IMR-90 (cell line): Measurements from ENCODE around the gene OR2W1. TPM values are rescaled to one million over a fixed set of nuclear protein-coding genes. Genes with fewer than 3 reads are reported as not detected.

Experiments used
- ATAC-seq: fragments of 200-7000 bp; cut with Tn5 transposase; 2 replicates; pipeline ENCODE4 v1.9.1; 2020; ENCODE audit warnings: low read depth, mild to moderate bottlenecking, moderate library complexity
- BruUV-seq: library from RNA; stranded (reverse); fragments of 400-500 nt; replicated peaks from 2 replicates; lab custom pipeline; 2021; lab: Mats Ljungman, UMichigan
- CTCF ChIA-PET: fragments of 300-600 bp; formaldehyde crosslinking; extraction: SDS; loops from one replicate; lab custom pipeline; 2021; ENCODE audit warnings: antibody characterized with exemption; lab: Yijun Ruan, JAX
- POLR2A ChIA-PET: fragments of 300-600 bp; sonication (Branson Sonifier 250); formaldehyde crosslinking; loops from one replicate; lab custom pipeline; 2022; ENCODE audit warnings: antibody characterized with exemption; ENCODE audit not compliant: unreplicated experiment; lab: Charles Lee
- DNase-seq: peaks from one replicate; pipeline ENCODE4 v3.0.0; 2013
- H2AFZ ChIP-seq: replicated peaks from 2 replicates; pipeline ENCODE3; 2013; ENCODE audit warnings: low read length, mild to moderate bottlenecking; ENCODE audit not compliant: poor library complexity
- H2AK5ac ChIP-seq: 2 replicates; pipeline ENCODE4 v1.6.1; 2013; ENCODE audit warnings: low read depth, low read length, inconsistent platforms
- H2AK9ac ChIP-seq: replicated peaks from 2 replicates; pipeline ENCODE3; 2013; ENCODE audit warnings: mild to moderate bottlenecking, low read depth, low read length, moderate library complexity; ENCODE audit not compliant: poor library complexity
- H2BK120ac ChIP-seq: 2 replicates; pipeline ENCODE4 v1.6.1; 2013; ENCODE audit warnings: low read depth, low read length, inconsistent platforms
- H2BK15ac ChIP-seq: 3 replicates; pipeline ENCODE4 v1.6.1; 2013; ENCODE audit warnings: low read depth, low read length, inconsistent platforms
- H2BK20ac ChIP-seq: 2 replicates; pipeline ENCODE4 v1.6.1; 2013; ENCODE audit warnings: low read depth, mild to moderate bottlenecking, inconsistent platforms, low read length, moderate library complexity
- H2BK5ac ChIP-seq: 2 replicates; pipeline ENCODE4 v1.6.1; 2013; ENCODE audit warnings: mild to moderate bottlenecking, low read depth, low read length, inconsistent platforms; ENCODE audit not compliant: poor library complexity, severe bottlenecking
- H3K14ac ChIP-seq: replicated peaks from 2 replicates; pipeline ENCODE4 v1.6.1; 2013; ENCODE audit warnings: low read depth, low read length, inconsistent platforms
- H3K18ac ChIP-seq: 2 replicates; pipeline ENCODE4 v1.6.1; 2013; ENCODE audit warnings: low read depth, low read length, control low read depth
- H3K23ac ChIP-seq: 2 replicates; pipeline ENCODE4 v1.6.1; 2013; ENCODE audit warnings: low read depth, low read length, inconsistent platforms
- H3K27ac ChIP-seq: 2 replicates; pipeline ENCODE4 v1.5.1; 2013; ENCODE audit warnings: mild to moderate bottlenecking, control low read depth, low read length; ENCODE audit not compliant: insufficient read depth
- H3K27me3 ChIP-seq: 2 replicates; pipeline ENCODE4 v1.6.1; 2013; ENCODE audit warnings: low read length; ENCODE audit not compliant: control insufficient read depth, insufficient read depth
- H3K36me3 ChIP-seq: 2 replicates; pipeline ENCODE4 v1.6.1; 2013; ENCODE audit warnings: low read length, mixed read lengths; ENCODE audit not compliant: control insufficient read depth, insufficient read depth
- H3K4ac ChIP-seq: 2 replicates; pipeline ENCODE4 v1.6.1; 2013; ENCODE audit warnings: low read depth, low read length, inconsistent platforms
- H3K4me1 ChIP-seq: 2 replicates; pipeline ENCODE4 v1.6.1; 2013; ENCODE audit warnings: low read length, mixed read lengths; ENCODE audit not compliant: control insufficient read depth, insufficient read depth
- H3K4me2 ChIP-seq: 2 replicates; pipeline ENCODE4 v1.6.1; 2013; ENCODE audit warnings: low read depth, mild to moderate bottlenecking, control low read depth, low read length, moderate library complexity
- H3K4me3 ChIP-seq: 2 replicates; pipeline ENCODE4 v1.5.1; 2013; ENCODE audit warnings: low read depth, mild to moderate bottlenecking, control low read depth, low read length, moderate library complexity; ENCODE audit not compliant: insufficient read depth
- H3K56ac ChIP-seq: 2 replicates; pipeline ENCODE4 v1.6.1; 2013; ENCODE audit warnings: low read length, inconsistent platforms; ENCODE audit not compliant: insufficient read depth; ENCODE audit errors: extremely low read depth
- H3K79me1 ChIP-seq, 2 experiments: 2 replicates each; pipeline ENCODE4 v1.6.1; 2013; ENCODE audit warnings: low read length in 2 of 2, inconsistent platforms in 1 of 2, low read depth in 1 of 2
- H3K9ac ChIP-seq: 2 replicates; pipeline ENCODE4 v1.6.1; 2013; ENCODE audit warnings: low read depth, low read length, control low read depth
- H3K9me1 ChIP-seq: 2 replicates; pipeline ENCODE4 v1.6.1; 2013; ENCODE audit warnings: low read length, inconsistent platforms; ENCODE audit not compliant: insufficient read depth
- H3K9me3 ChIP-seq: 2 replicates; pipeline ENCODE4 v1.6.1; 2013; ENCODE audit warnings: low read length; ENCODE audit not compliant: control insufficient read depth, insufficient read depth
- H4K20me1 ChIP-seq: 2 replicates; pipeline ENCODE4 v1.6.1; 2013; ENCODE audit warnings: low read length, inconsistent platforms; ENCODE audit not compliant: insufficient read depth
- H4K5ac ChIP-seq: 2 replicates; pipeline ENCODE4 v1.6.1; 2013; ENCODE audit warnings: mild to moderate bottlenecking, low read depth, low read length, control low read depth
- H4K8ac ChIP-seq, 2 experiments: 2 replicates each; pipeline ENCODE4 v1.6.1; 2013; ENCODE audit warnings: low read depth in 2 of 2, low read length in 2 of 2, control low read depth in 1 of 2, inconsistent platforms in 1 of 2
- H4K91ac ChIP-seq: 2 replicates; pipeline ENCODE4 v1.6.1; 2013; ENCODE audit warnings: low read depth, low read length, inconsistent platforms; ENCODE audit not compliant: insufficient read depth
- CEBPB ChIP-seq: IDR thresholded peaks from 2 replicates; pipeline ENCODE4 v1.6.1; 2012; ENCODE audit warnings: low read depth, low read length, improper control_type of control experiment
- CHD1 ChIP-seq: IDR thresholded peaks from 2 replicates; pipeline ENCODE4 v1.6.1; 2012; ENCODE audit warnings: low read depth, low read length, improper control_type of control experiment
- FOS ChIP-seq: fragments of 150-350 bp; IDR thresholded peaks from 2 replicates; pipeline ENCODE4 v1.6.1; 2016; ENCODE audit warnings: low read depth, low read length
- MAFK ChIP-seq: IDR thresholded peaks from 2 replicates; pipeline ENCODE4 v1.6.1; 2012; ENCODE audit warnings: low read depth, low read length, improper control_type of control experiment
- MAZ ChIP-seq: IDR thresholded peaks from 2 replicates; pipeline ENCODE4 v1.6.1; 2012; ENCODE audit warnings: low read depth, mild to moderate bottlenecking, low read length, improper control_type of control experiment, moderate library complexity, borderline replicate concordance
- MXI1 ChIP-seq: IDR thresholded peaks from 2 replicates; pipeline ENCODE4 v1.6.1; 2012; ENCODE audit warnings: low read depth, mild to moderate bottlenecking, low read length, moderate library complexity, borderline replicate concordance
- POLR2A ChIP-seq: IDR thresholded peaks from 2 replicates; pipeline ENCODE4 v1.6.1; 2012; ENCODE audit warnings: mild to moderate bottlenecking, low read depth, low read length
- RAD21 ChIP-seq: IDR thresholded peaks from 2 replicates; pipeline ENCODE4 v1.6.1; 2012; ENCODE audit warnings: low read length, improper control_type of control experiment
- RCOR1 ChIP-seq: IDR thresholded peaks from 2 replicates; pipeline ENCODE4 v1.6.1; 2012; ENCODE audit warnings: mild to moderate bottlenecking, low read length, improper control_type of control experiment; ENCODE audit not compliant: insufficient replicate concordance
- RFX5 ChIP-seq: IDR thresholded peaks from 2 replicates; pipeline ENCODE4 v1.8.0; 2012; ENCODE audit warnings: low read depth, mild to moderate bottlenecking, low read length, moderate library complexity
- SMC3 ChIP-seq: fragments of 150-350 bp; IDR thresholded peaks from 2 replicates; pipeline ENCODE4 v1.6.1; 2016; ENCODE audit warnings: low read depth, mild to moderate bottlenecking, antibody characterized with exemption, low read length, moderate library complexity
- WGBS, 2 experiments: methylation state at CpG; one replicate each; pipeline versions ENCODE4 v1.1.5 to v1.1.7; 2013; ENCODE audit warnings: missing lambda C conversion rate in 2 of 2; ENCODE audit not compliant: insufficient read length in 1 of 2; ENCODE audit errors: extremely low coverage in 2 of 2; 5-methylcytosine and 5-hydroxymethylcytosine counted together
- dilution Hi-C: fragments of 300-500 bp; cut with HindIII; formaldehyde crosslinking; loops from one replicate; pipeline ENCODE4 v1.14.3; 2018; ENCODE audit warnings: low sequenced_read_pairs; ENCODE audit not compliant: unreplicated experiment
- in situ Hi-C: fragments of 300-500 bp; cut with MboI; formaldehyde crosslinking; loops from 3 replicates; pipeline ENCODE4 v1.14.3; 2019; ENCODE audit warnings: low sequenced_read_pairs, inconsistent platforms, mixed read lengths
- intact Hi-C: fragments of 100-400 bp; cut with micrococcal nuclease; formaldehyde crosslinking; loops from 2 replicates; pipeline ENCODE4 v1.10.0; 2022
- polyA plus RNA-seq, 3 experiments: library from polyadenylated mRNA; depleted of rRNA; stranded (reverse); fragments of >200 nt; gene quantifications; 2 replicates each; pipeline ENCODE4 v1.2.3, GENCODE V29; 2012; ENCODE audit warnings: low replicate concordance in 1 of 3
- total RNA-seq: library from RNA; depleted of rRNA; stranded (reverse); fragments of >200 nt; gene quantifications from 2 replicates; pipeline ENCODE4 v1.2.3, GENCODE V29; 2012
- TF ChIP-seq, protein P1 (sequence below): fragments of 150-350 bp; IDR thresholded peaks from 2 replicates; pipeline ENCODE4 v1.6.1; 2017; ENCODE audit warnings: mild to moderate bottlenecking, antibody characterized with exemption, low read length, low read depth
- TF ChIP-seq, protein P2 (sequence below): conservative IDR thresholded peaks from 2 replicates; pipeline ENCODE4 v1.5.1; 2012; ENCODE audit warnings: mild to moderate bottlenecking, low read depth, low read length, improper control_type of control experiment
- TF ChIP-seq, protein P3 (sequence below): fragments of 150-350 bp; IDR thresholded peaks from 2 replicates; pipeline ENCODE4 v1.6.1; 2016; ENCODE audit warnings: low read depth, mild to moderate bottlenecking, low read length, moderate library complexity, borderline replicate concordance

OR2W1 gene
- total and polyA plus RNA-seq, 2 of the 4 experiments (the other 2 are of a cell fraction): not detected

- Histone ChIP-seq H3K4me3 (peak overlapping the region; percentile 64), H4K5ac (no peak overlapping the region), H3K14ac (no peak overlapping the region), H2AFZ (peak overlapping the region; percentile 97), H2AK5ac (no peak overlapping the region), H3K4me1 (no peaks in the 10 kb centered on the region), H3K27me3 (peaks cover 10% of the 10 kb centered on the region), H4K20me1 (no peaks in the 10 kb centered on the region), H3K27ac (no peak overlapping the region; the same call in 1 of the 2 replicates), H3K18ac (no peak overlapping the region), H4K91ac (no peak overlapping the region), H3K36me3 (no peaks in the 10 kb centered on the region), H3K4ac (no peak overlapping the region), H3K79me1 (no peaks in the 10 kb centered on the region), H3K9ac (peak overlapping the region; percentile 55), H4K8ac (no peak overlapping the region), H3K9me1 (no peaks in the 10 kb centered on the region), H2BK20ac (no peak overlapping the region), H3K56ac (no peak overlapping the region), H2BK120ac (no peak overlapping the region), H2BK15ac (no peak overlapping the region), H2BK5ac (no peak overlapping the region), H3K4me2 (peak overlapping the region; percentile 100), H3K9me3 (no peaks in the 10 kb centered on the region), H2AK9ac (peak overlapping the region; percentile 66), H3K23ac (no peak overlapping the region)
- CTCF ChIA-PET: interaction anchor here (0.7 to 1.5 kb wide), 8 partner anchors 9 to 368 kb away, joined by 3 to 7 read pairs (median 3); no protein-coding TSS in a partner anchor
- WGBS, 2 experiments: no CpG with 5 or more reads among the region's 41 CpGs
- intact Hi-C loops: loop anchor here (1.0 to 10.0 kb wide), 7 partner anchors 34 to 573 kb away; no protein-coding TSS in a partner anchor
- no TSS peak for BruUV-seq
- in situ Hi-C loops: loop anchor here (5.0 kb wide), 1 partner anchor 179 kb away; no protein-coding TSS in a partner anchor
- dilution Hi-C loops: no loop called here
- ATAC-seq (peak; percentile 97), DNase-seq (peak; percentile 76)
- POLR2A ChIA-PET: no interaction called here
- TF ChIP-seq RAD21: peak; percentile 73
- TF ChIP-seq, protein P1, sequence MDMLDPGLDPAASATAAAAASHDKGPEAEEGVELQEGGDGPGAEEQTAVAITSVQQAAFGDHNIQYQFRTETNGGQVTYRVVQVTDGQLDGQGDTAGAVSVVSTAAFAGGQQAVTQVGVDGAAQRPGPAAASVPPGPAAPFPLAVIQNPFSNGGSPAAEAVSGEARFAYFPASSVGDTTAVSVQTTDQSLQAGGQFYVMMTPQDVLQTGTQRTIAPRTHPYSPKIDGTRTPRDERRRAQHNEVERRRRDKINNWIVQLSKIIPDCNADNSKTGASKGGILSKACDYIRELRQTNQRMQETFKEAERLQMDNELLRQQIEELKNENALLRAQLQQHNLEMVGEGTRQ: no peak
- no peak for TF ChIP-seq CEBPB
- TF ChIP-seq, protein P2, sequence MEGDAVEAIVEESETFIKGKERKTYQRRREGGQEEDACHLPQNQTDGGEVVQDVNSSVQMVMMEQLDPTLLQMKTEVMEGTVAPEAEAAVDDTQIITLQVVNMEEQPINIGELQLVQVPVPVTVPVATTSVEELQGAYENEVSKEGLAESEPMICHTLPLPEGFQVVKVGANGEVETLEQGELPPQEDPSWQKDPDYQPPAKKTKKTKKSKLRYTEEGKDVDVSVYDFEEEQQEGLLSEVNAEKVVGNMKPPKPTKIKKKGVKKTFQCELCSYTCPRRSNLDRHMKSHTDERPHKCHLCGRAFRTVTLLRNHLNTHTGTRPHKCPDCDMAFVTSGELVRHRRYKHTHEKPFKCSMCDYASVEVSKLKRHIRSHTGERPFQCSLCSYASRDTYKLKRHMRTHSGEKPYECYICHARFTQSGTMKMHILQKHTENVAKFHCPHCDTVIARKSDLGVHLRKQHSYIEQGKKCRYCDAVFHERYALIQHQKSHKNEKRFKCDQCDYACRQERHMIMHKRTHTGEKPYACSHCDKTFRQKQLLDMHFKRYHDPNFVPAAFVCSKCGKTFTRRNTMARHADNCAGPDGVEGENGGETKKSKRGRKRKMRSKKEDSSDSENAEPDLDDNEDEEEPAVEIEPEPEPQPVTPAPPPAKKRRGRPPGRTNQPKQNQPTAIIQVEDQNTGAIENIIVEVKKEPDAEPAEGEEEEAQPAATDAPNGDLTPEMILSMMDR: peak; percentile 78
- no peak for TF ChIP-seq CHD1
- no peak for TF ChIP-seq POLR2A
- no peak for TF ChIP-seq RCOR1
- TF ChIP-seq, protein P3, sequence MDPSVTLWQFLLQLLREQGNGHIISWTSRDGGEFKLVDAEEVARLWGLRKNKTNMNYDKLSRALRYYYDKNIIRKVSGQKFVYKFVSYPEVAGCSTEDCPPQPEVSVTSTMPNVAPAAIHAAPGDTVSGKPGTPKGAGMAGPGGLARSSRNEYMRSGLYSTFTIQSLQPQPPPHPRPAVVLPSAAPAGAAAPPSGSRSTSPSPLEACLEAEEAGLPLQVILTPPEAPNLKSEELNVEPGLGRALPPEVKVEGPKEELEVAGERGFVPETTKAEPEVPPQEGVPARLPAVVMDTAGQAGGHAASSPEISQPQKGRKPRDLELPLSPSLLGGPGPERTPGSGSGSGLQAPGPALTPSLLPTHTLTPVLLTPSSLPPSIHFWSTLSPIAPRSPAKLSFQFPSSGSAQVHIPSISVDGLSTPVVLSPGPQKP: no peak
- no peak for TF ChIP-seq MXI1
- no peak for TF ChIP-seq FOS
- TF ChIP-seq RFX5: no peak
- no peak for TF ChIP-seq MAZ
- no peak for TF ChIP-seq MAFK
- TF ChIP-seq SMC3: peak; percentile 76
Observed at GRCh38 chr6:29016559-29017427, 28.2 kb downstream of the OR2W1 start.
